C4-2B (cell line): ENCODE measurements around the gene LIPC.

Experiments
- CTCF ChIP-seq: fragments of 450-650 bp; conservative IDR thresholded peaks from 2 replicates; pipeline ENCODE4 v1.5.1; 2017; ENCODE audit warnings: mild to moderate bottlenecking
- ZFX ChIP-seq: fragments of 450-650 bp; IDR thresholded peaks from 2 replicates; pipeline ENCODE4 v1.6.1; 2017

- TF ChIP-seq CTCF: no peak
- TF ChIP-seq ZFX: no peak
These were observed 119.4 kb downstream of the LIPC start for GRCh38 chr15:58551084-58551763.
